Nephron progenitor cell (in vitro differentiated cells): ENCODE measurements around the gene ISOC1.
A peak's percentile ranks its signal among the peaks of the same experiment; 100 is the strongest.

Experiments used
- DNase-seq: peaks from one replicate; pipeline ENCODE4 v3.0.0; 2021
- H3K27ac Mint-ChIP-seq: 2 replicates; pipeline ENCODE4 v1.8.0; 2021; ENCODE audit warnings: mild to moderate bottlenecking, moderate library complexity, mixed read lengths
- H3K27me3 Mint-ChIP-seq: 2 replicates; pipeline ENCODE4 v1.8.0; 2021; ENCODE audit warnings: mild to moderate bottlenecking, low read depth, mixed read lengths; ENCODE audit not compliant: poor library complexity
- H3K36me3 Mint-ChIP-seq: 2 replicates; pipeline ENCODE4 v1.8.0; 2021; ENCODE audit warnings: low read depth, mixed read lengths
- H3K4me1 Mint-ChIP-seq: 2 replicates; pipeline ENCODE4 v1.8.0; 2021; ENCODE audit warnings: mixed read lengths
- H3K4me3 Mint-ChIP-seq: 2 replicates; pipeline ENCODE4 v1.8.0; 2021; ENCODE audit warnings: mild to moderate bottlenecking, moderate library complexity, mixed read lengths
- H3K9me3 Mint-ChIP-seq: 2 replicates; pipeline ENCODE4 v1.8.0; 2021; ENCODE audit warnings: mild to moderate bottlenecking, moderate library complexity, mixed read lengths
- TF ChIP-seq, protein P1 (sequence below): fragments of 200-600 bp; sonication (generic); IDR thresholded peaks from 2 replicates; pipeline ENCODE4 v1.5.0; 2021; ENCODE audit warnings: antibody characterized with exemption

Gene ISOC1

DNA sequence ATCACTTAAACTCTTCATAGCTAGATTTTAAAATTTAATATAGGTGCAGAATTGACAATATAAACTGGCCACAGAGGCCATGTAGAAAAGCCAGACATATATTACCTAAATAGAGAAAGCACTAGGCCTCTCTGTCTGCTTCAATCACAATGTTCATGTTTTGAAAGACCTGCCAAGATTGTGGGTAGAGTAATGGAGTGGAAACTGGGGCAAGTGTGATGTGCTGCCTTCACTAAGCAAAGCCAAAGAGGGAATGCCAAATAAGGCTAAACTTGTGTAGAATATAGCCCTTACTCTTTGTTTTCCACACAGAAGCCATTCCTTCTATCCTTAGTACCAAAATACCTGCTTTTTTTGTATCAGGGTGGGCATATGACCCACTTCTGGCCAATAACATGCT, 15.1 kb upstream of the ISOC1 start:
- Mint-ChIP-seq H3K36me3 (no peaks in the 10 kb centered on the region), H3K9me3 (no peaks in the 10 kb centered on the region), H3K27ac (no peak overlapping the region), H3K4me3 (no peak overlapping the region), H3K4me1 (no peaks in the 10 kb centered on the region), H3K27me3 (no peaks in the 10 kb centered on the region)
- DNase-seq: no peak
- TF ChIP-seq, protein P1, sequence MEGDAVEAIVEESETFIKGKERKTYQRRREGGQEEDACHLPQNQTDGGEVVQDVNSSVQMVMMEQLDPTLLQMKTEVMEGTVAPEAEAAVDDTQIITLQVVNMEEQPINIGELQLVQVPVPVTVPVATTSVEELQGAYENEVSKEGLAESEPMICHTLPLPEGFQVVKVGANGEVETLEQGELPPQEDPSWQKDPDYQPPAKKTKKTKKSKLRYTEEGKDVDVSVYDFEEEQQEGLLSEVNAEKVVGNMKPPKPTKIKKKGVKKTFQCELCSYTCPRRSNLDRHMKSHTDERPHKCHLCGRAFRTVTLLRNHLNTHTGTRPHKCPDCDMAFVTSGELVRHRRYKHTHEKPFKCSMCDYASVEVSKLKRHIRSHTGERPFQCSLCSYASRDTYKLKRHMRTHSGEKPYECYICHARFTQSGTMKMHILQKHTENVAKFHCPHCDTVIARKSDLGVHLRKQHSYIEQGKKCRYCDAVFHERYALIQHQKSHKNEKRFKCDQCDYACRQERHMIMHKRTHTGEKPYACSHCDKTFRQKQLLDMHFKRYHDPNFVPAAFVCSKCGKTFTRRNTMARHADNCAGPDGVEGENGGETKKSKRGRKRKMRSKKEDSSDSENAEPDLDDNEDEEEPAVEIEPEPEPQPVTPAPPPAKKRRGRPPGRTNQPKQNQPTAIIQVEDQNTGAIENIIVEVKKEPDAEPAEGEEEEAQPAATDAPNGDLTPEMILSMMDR: no peak

DNA sequence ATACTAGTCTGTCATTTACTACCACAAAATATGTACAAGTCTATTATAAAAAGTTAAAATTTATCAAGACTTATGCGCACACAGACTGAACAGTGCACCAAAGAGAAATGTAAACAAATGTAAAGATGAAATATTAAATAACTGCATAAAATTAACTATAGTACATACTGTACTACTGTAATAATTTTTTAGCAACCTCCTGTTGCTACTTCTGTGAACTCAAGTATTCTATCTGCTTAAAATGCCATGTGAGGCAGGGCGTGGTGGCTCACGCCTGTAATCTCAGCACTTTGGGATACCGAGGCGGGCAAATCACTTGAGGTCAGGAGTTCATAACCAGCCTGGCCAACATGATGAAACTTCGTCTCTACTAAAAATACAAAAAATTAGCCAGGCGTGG, 13.8 kb upstream of the ISOC1 start:
- Mint-ChIP-seq H3K27me3 (no peaks in the 10 kb centered on the region), H3K27ac (no peak overlapping the region), H3K36me3 (no peaks in the 10 kb centered on the region), H3K9me3 (no peaks in the 10 kb centered on the region), H3K4me1 (no peaks in the 10 kb centered on the region), H3K4me3 (no peak overlapping the region)
- DNase-seq: no peak
- TF ChIP-seq, protein P1: no peak

DNA sequence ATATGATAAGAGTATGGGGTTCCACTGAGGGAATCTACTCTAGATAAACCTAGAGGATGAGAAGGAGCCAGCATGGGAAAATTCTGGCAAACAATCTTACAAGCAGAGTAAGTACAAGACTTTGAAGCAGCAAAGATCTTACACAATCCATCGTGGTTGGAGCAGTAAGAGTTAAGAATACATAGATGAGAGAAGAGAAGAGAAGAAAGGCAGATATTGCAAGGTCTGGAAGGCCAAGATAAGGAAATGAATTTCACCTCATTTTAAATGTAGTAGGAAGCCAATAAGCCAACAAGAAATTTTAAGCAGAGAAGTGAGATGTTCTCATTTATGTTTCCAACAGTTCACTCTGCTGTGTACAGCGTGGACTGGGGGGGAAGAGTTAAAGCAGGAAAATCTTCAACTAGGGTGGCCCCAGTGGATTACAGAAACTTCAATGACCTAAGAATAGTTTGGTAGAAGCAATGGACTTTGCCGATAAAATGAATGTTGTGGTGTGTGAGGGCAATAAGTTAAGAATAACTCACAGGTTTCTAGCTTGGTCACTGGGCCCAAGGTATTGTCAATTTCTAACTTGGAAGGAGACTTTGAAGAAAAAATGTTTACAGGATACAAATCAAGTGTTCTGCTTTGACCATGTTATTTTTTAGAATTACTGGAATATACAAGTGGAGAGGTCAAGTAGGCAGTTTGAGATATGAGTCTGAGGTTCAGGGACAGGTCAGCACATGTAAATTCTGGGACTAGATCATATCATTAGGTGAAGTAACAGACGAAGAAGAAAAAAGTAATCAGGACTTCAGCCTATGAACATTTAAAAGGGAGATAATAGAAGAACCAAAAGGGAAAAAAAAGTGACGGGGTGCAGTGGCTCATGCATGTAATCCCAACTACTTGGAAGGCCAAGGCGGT, 12.1 kb upstream of the ISOC1 start:
- DNase-seq: no peak
- H3K27ac Mint-ChIP-seq: no peak overlapping the region
- TF ChIP-seq, protein P1: no peak
- no peak overlapping the region for H3K4me3 Mint-ChIP-seq
- no peaks in the 10 kb centered on the region for H3K36me3 Mint-ChIP-seq
- H3K27me3 Mint-ChIP-seq: peaks cover 6% of the 10 kb centered on the region
- H3K9me3 Mint-ChIP-seq: no peaks in the 10 kb centered on the region
- no peaks in the 10 kb centered on the region for H3K4me1 Mint-ChIP-seq

DNA sequence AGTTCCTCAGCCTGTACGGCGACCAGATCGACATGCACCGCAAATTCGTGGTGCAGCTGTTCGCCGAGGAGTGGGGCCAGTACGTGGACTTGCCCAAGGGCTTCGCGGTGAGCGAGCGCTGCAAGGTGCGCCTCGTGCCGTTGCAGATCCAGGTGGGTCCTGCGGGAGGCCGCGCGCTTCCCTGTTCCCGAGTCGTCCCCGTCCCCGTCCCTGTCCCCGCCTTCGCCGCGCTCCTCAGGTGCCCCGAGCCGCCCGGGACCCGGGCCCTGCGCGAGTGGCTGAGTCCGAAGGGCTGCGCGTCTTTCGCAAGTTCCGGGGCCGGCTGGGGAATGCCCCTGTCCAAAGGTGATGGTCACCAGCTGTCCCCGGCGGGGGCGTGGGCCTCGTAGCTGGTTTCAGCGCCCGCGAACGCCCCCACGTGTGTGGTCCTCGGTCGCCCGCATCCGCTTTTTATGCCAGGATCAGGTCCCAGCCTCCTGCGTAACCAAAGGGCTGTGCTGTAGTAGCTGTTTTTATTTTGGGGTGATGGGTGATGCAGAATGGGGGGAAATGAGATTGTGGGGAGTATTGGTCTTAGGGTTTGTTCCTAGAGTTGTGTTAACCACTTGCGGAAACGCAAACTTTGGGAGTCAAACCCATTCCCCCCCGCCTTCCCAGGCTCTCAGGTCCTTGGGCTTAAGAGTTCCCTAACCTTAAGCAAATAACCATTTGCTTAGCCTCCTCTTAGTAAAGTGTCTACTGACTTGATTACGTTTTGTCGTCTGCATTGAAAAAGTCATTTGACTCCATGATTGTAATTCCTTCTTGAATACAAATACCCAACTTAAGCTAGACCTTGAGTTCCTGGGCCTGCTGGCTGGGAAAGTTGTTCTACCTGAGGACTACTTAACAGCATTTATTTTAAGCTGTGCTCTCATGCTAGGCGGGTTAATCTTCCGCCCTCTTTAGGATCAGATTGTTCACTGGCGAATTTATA, 663 bp downstream of the ISOC1 start:
- Mint-ChIP-seq H3K9me3 (no peaks in the 10 kb centered on the region), H3K27me3 (peaks cover 8% of the 10 kb centered on the region), H3K36me3 (no peaks in the 10 kb centered on the region), H3K27ac (peak overlapping the region; percentile 44), H3K4me1 (peaks cover 39% of the 10 kb centered on the region), H3K4me3 (peak overlapping the region; percentile 91)
- DNase-seq: peak; percentile 78
- TF ChIP-seq, protein P1: peak; percentile 6

DNA sequence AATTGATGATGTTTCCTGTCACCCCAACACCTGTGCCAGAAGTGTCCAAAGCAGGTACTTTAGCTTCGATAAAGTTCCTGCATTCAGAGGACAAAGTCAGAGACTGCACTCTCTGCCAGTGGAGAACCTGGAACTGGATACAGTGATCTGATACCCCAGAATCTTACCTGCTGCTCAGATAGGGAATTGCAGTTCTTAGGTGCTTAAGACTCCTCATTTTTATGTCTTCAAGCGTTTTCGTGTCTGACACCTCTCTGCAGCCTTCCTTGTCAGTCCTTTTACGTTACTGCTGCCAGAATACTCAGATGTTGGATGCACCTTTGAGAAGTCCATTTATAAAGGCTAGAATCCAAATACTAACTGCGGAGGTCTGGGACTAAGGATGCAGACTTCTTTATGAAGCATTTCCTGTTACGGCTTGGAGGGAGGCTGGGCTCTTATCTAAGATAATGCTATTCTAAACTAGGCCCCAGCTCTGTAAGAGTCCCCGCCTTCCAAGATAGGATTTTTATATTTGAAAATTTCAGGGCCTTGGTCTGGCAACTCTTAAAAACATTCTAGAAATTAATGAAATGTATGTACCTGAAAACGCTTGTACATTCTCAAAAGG, 1.9 kb downstream of the ISOC1 start:
- no peak for DNase-seq
- peaks cover 6% of the 10 kb centered on the region for H3K27me3 Mint-ChIP-seq
- H3K4me1 Mint-ChIP-seq: peaks cover 39% of the 10 kb centered on the region
- TF ChIP-seq, protein P1: peak; percentile 1
- no peak overlapping the region for H3K27ac Mint-ChIP-seq
- H3K9me3 Mint-ChIP-seq: no peaks in the 10 kb centered on the region
- H3K36me3 Mint-ChIP-seq: no peaks in the 10 kb centered on the region
- H3K4me3 Mint-ChIP-seq: peak overlapping the region; percentile 67
